NCI-H2227 treated with DMSO at 0.1 percent for 48 hours (cell line): Measurements from ENCODE around the gene FSD1.
"Not testable (repeated sequence)": the region's sequence is repeated elsewhere in the genome, so short reads cannot be mapped to it uniquely, and the experiment has no call there.

Experiments
- DNase-seq: peaks from one replicate; lab custom pipeline; 2025; lab: John Stamatoyannopoulos, UW

Gene FSD1

DNA sequence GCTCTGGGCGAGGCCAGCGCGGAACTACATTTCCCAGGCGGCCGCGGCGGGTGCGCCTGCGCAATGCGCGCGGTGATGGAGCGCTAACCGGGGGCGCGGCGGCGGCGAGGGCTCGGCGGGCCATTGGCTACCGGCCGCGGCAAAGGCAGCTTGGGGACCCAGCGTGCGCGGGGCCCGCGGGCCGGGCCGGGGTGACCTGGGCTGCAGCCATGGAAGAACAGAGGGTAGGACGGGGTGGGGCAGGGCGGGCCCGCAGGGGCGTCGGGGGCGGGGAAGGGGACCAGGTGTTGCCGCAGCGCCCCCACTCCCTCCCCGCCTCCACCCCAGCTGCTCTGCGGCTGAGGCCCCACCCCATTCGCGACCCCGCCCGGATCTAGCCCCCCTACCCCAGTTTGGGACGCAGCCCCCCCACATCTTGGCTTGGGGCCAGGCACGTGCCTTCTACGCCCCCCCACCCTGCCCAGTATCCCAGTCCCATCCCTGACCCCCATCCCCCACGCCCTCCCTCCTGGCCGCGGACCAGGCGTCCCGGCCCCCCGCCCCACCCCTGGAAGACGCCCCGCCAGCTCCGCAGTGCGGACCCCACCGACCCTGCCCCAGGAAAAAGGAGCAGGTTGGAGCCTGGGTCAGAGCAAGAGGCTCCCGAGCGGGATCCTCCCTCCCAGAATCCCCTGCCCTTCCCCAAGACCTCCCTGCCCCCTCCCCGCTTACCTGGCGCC is at the start of gene FSD1:
Gene FSD1, plus strand, starts transcription at position 61 of the 719 bp plus-strand sequence. Its CDS starts 149 bp downstream, at position 210.
- peak; percentile 39 for DNase-seq

DNA sequence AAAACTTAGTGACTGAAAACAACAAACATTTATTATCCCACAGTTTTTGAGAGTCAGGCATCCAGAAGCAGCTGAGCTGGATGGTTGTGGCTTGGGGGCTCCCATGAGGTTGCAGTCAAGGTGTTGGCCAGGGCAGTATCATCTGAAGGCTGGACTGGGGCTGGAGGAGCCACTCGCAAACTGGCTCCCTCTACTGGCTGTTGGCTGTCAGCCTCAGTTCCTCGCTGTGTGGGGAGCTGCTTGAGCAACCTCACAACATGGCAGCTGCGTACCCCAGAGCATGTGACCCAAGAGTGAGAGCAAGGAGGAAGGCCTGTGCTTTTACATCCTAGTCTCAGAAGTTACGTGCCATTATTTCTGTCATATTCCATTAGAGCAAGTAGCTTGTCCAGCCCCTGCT is 47.8 kb upstream of the FSD1 start:
- DNase-seq, result no peak

DNA sequence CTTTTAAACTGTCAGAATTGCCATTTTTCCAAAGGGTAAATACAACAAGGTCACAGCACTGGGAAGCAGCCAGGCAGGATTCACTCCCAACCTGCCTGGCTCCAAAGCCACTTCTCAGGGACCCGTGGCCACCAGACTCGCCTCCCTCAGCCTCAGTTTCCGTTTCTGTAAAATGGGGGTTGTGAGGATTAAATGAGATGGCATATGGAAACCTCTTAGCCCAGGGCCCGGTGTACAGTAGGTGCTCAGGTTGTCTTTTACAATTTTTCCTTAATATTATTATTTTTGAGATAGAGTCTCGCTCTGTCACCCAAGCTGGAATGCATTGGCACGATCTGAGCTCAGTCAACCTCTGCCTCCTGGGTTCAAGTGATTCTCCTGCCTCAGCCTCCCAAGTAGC is 47.4 kb upstream of the FSD1 start:
- no peak for DNase-seq

DNA sequence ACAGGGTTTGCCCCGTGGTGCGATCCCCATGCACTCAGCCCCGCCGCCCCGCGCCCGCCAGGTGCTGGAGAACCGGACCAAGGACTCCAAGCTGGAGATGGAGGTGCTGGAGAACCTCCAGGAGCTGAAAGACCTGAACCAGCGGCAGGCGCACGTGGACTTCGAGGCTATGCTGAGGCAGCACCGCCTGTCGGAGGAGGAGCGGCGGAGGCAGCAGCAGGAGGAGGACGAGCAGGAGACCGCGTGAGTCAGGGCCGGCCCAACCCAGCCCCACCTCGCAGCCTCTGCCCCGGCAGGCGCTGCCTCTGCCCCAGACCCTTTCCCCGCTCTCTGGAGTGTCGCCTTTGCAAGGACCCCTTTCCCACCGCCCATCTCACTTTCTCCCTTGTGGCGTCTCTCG is 46.2 kb upstream of the FSD1 start:
- no peak for DNase-seq

DNA sequence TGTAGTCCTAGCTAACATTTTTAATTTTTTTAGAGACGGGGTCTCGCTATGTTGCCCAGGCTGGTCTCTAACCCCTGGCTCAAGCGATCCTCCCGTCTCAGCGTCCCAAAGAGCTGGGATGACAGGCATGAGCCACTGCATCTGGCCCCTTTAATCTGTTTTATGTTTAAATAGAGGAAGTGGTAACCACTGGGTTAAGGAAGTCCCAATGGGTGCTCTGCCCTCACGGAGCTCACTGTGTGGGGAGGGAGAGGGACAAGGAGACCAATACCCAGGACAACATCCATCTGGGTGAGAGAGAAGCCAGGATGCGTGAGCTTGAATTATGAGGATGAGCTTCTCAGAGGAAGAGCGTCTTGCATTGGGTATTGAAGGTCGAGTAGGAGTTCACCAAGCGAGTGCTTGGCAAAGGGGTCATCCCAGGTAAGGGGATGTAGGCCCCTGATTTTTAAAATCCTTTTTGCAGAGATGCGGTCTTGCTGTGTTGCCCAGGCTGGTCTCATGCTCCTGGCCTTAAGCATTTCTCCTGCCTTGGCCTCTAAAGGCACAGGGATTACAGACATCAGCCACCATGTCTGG is 43.7 kb upstream of the FSD1 start:
- no peak for DNase-seq

DNA sequence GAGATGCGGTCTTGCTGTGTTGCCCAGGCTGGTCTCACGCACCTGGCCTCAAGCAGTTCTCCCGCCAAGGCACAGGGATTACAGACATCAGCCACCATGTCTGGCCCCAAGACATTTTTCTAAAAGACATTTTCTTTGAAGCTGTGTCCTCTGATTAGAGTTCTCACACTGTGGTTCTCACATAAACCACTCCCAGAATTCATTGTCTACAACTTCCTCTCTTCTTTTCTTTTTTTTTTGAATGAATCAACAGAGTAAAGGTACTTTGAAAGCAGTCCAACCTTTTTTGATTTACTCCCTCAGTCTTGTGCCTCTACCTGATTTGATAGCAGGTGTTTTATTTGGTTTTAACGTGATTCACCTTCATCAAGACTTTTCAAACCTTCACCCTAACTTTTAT is 39.6 kb upstream of the FSD1 start:
- no peak for DNase-seq

DNA sequence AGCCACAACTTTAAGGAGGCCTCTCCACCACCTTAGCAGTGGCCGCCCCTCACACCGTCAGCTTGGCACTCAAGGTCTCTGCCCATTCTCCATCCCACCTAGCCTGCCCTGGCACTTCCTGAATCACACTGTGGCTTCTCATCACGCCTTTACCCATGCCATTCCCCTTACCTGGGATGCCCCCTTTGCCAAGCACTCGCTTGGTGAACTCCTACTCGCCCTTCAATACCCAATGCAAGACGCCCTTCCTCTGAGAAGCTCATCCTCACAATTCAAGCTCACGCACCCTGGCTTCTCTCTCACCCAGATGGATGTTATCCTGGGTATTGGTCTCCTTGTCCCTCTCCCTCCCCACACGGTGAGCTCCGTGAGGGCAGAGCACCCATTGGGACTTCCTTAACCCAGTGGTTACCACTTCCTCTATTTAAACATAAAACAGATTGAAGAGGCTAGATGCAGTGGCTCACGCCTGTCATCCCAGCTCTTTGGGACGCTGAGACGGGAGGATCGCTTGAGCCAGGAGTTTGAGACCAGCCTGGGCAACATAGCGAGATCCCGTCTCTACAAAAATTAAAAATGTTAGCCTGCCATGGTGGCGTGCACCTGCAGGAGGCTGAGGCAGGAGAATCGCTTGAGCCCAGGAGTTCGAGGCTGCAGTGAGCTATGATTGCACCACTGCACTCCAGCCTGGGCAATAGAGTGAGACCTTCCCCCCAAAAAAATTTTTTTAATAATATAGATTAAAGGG is 38.0 kb upstream of the FSD1 start:
- no peak for DNase-seq

DNA sequence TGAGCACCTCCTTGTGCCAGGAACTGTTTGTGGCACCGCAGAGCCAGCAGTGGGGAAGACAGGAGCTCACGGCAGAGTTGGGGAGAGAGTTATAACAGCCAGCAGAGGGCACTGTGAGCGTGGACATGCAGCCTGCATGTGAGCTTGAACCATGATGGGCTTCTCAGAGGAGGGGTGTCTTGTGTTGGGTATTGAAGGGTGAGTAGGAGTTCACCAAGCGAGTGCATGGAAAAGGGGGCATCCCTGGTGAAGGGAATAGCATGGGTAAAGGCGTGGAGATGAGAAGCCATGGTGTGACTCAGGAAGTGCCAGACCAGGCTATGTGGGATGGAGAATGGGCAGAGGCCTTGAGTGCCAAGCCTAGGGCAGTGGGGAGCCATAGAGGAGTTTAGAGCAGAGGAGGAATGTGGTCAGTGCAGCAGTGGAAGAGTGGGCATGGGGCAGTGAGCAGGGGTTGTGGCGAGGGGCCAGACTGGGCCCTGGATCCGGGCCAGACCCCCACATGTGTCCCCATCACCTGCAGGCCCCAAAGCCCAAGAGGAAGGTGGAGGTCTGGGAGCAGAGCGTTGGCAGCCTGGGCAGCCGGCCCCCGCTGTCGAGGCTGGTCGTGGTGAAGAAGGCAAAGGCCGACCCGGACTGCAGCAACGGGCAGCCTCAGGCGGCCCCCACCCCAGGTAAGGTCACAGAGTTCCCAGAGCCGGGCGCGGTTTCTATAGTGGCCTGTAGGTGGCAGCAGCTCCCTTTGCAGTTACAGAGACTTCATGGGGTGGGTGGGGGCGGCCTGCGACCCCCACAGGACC is 37.1 kb upstream of the FSD1 start:
- peak; percentile 6 for DNase-seq

DNA sequence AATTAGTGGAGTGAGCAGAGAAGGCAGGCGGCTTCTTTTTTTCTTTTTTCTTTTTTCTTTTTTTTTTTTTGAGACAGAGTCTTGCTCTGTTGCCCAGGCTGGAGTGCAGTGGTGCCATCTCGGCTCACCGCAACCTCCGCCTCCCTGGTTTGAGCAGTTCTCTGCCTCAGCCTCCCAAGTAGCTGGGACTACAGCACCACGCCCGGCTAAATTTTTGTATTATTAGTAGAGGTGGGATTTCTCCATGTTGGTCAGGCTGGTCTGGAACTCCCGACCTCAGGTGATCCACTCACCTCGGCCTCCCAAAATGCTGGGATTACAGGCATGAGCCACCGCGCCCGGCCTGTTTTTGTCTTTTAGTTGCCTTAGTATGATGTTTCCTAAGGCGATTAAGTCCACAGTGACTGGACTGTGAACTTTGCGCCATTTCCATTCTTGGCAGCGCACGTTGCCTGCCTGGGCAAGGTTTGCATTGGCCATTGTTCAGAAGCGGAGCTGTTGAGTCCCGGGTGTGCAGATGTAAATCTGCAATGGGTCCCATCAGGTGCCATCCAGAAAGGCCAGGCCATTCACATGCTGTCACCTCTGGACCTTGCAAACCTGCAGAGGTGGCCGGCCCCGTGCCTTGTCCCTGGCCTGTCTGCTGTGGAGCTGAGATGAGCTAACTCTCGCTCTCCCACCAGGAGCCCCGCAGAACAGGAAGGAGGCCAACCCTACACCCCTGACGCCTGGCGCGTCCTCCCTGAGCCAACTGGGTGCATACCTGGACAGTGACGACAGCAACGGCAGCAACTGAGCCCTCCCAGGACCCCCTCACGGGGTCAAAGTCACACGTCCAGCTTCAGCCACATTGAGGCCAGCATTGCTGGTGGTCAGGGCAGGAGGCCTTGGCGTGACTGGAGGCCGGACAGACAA is 36.2 kb upstream of the FSD1 start:
- no peak for DNase-seq

DNA sequence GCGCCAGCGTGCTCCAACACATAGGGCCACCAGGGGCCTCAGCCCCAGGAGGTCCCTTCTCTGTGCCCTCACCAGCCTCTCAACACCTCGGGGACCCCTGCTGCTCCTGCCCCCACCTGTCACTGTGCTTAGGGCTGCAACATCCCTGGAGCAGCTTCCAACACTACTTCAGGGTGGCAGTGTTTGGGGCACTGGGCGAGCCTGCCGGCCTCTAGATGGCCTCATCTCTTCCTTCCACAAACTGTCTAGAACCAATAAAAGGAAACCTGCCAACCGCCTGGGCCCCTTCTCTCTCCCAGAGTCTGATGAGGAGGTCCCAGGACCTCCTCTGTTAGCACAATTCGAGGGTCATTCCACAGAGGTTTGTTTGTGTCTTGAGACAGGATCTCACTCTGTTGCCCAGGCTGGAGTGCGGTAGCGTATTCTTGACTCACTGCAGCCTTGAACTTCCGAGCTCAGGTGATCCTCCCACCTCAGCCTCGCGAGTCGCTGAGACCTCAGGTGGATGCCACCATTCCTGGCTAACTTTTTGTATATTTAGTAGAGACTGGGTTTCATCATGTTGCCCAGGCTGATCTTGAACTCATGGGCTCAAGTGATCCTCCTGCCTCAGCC is 35.5 kb upstream of the FSD1 start:
- DNase-seq, result no peak

DNA sequence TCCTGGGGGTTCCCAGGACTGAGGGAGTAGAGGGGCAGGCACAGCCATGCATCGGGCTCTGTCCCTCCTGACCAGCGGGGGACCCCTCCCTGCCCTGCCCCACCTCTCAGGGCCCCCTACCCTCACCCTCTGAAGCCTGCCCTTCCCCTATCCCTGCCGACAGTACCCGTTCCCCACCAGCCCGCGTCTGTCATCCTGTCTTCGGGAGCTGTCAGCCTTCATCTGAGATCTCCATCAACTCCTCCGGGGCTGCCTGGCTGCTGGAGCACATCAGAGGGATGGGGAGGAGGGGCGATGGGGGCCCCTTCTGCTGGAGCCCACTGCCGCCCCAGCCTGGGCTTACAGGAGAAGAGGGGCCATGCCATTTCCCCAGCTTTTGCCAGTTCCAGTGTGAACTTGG is 31.5 kb upstream of the FSD1 start:
- no peak for DNase-seq

DNA sequence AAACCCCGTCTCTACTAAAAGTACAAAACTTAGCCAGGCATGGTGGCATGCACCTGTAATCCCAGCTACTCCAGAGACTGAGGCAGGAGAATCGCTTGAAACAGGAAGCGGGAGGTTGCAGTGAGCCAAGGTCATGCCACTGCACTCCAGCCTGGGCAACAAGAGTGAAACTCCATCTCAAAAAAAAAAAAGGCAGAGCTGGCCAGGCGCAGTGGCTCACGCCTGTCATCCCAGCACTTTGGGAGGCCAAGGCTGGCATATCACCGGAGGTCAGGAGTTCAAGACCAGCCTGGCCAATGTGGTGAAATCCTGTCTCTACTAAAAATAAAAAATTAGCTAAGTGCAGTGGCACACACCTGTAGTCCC is 30.1 kb upstream of the FSD1 start:
- DNase-seq, result not testable (repeated sequence)

DNA sequence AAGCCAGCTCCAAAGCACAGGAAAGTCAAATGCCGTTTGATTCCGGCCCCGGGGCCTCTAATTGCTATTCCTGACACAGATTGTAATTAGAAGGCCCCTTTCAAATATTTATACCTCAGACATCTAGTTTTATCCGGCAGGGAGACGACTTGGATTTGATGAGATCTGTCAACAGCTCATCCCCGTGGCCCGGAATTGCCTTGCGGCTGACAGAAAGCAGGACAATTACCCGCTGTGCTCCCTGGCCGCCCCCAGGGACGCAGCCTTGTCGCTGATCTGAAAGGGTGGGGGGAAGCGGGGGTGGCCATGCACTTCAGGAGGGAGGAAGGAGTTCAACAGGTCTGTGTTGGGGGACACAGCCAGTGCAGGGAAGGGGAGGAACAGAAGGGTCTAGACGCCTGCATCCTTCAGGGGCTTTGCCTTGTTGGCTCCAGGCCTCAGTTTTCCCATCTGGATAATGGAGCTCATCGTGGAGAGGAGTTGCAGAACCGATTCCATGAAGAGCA is 27.2 kb upstream of the FSD1 start:
- DNase-seq, result peak; percentile 85

DNA sequence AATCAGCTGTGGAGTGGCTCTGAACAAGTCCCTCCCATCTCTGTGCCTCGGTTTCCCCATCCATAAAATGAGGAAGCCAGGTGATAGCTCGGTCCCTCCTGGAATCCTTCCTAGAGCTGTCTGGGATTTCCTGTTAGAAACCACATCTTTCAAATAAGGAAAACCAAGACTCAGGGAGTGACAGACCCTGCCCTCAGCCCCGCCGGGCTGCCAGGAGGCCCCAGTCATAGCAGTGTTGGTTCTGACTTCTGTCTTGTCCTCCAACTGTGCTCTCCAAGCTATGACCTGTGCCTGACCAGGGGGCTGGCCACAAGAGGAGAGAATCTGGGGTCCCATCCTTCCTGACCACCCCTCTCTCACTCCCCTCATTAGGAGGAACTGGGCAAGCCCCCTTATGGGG is 26.4 kb upstream of the FSD1 start:
- no peak for DNase-seq

DNA sequence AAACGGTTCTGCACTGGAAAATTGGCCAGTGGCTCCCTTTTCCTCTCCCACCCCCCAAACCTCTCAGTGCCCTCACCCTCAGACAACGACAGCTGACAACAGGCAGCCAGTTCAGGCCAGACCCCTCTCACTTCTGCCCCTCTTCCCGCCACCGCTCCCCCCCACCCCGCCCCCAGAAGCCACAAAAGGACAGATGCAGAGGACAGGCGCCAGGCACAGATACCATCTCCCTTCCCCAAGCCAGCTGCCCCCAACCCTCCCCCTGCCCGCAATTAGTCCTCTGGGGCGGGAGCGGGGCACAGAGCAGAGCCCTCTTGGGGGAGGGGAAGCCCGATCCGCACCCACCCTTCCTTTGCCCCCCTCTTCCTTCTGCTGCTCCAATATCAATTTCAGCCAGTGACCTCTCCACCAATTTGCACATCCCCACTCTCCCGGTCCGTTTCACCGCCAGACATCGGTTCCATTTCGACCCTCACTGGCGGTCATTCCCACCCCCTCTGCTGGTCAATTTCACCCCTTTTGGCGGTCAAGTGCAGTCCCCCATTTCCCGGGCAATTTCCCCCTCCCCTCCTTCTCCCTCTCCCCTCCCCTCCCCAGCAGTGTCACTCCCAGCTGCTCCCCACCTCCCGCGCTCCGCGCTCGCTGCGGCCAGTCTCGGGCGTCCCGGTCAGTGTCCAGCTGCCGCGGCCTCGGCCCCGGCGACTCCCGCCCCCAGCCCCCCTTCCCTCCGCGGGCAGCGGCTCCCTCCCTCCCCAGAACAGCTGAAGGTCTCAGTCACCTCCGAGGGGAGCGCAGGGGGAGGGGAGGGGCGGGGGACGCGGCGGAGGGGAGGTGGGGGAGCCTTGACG is 25.8 kb upstream of the FSD1 start, which contains the start of gene SHD:
Gene SHD, plus strand, starts transcription at position 848 of the 848 bp plus-strand sequence. CDS start 798 bp downstream, outside the sequence.
- DNase-seq, result no peak

DNA sequence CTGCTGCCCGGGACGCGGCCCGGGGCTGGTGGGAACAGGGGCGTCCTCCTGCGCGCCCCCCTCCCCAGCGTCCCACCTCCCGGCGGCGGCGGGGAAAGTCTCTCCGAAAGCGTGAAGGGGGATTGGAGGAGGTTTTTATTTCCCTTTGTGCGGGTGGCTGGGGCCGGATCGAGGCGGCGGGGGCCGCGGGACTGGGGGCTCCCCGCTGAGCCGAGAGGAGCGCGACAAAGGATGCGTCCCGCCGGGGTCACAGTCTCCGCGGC is 25.2 kb upstream of the FSD1 start:
- no peak for DNase-seq

DNA sequence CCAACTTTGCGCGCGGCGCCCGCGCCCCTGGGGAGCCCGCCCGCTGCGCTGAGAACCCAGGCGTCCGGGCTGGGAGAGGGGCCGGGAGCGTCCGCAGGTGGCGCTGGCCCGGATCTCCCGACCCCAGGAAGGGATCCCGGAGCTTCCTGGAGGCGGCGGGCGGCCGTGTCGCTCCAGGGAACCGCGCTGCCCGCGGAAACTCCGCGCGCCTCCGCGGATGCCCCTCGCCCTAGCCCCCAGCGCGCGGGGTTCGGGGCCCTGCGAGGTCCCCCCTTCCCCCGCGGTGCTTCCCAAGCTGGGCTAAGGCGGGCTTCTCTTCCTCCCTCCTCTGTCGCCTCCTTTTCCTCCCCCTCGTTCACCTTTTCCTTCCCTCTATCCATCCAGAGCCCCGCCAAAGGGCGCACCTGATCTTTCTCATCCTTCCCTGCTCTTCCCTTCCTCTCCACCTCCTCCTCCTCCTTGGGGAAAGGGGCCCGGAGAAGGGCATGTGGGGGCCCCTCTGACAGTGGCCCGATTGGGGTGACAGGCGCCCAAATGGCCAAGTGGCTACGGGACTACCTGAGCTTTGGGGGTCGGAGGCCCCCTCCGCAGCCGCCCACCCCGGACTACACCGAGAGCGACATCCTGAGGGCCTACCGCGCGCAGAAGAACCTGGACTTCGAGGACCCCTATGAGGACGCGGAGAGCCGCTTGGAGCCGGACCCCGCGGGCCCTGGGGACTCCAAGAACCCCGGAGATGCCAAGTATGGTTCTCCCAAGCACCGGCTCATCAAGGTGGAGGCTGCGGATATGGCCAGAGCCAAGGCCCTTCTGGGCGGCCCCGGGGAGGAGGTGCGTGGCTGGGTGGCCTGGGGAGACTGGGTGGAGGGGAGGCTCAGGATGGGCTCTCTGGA is 24.6 kb upstream of the FSD1 start:
- DNase-seq, result no peak

DNA sequence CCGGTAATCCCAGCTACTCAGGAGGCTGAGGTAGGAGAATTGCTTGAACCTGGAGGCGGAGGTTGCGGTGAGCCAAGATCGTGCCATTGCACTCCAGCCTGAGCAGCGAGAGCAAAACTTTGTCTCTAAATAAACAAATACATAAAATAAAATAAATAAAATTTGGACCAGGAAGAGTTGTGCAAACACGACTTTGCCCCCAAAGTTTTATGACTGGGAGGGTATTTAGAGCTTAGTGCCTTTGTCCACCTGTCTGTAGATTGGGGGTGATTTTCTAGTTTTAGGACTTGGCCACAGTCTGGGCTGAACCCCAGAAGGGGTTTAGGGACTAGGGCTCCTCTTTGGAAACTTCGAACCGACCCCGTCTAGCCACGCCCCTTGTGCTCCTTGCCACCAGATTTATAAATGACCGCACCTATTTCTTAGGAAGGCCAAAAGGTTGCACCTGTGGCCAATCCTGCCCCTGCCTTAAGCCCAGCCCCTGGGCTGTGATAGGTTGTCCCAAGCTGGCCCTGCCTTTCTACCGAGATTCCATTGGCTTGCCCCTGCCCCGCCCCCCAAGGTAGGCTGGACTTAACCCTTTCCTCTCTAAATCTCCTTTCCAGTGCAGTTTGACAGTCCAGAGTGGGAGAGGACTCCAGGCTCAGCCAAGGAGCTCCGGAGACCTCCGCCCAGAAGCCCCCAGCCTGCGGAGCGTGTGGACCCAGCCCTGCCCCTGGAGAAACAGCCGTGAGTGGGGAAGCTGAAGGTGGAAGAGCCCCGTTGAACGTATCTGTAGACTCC is 20.0 kb upstream of the FSD1 start:
- DNase-seq, result no peak
